PC-9 (cell line): ENCODE data around the gene TMEM161A.

Experiments used
- EZH2 ChIP-seq: fragments of 200-600 bp; sonication (generic); IDR thresholded peaks from 2 replicates; pipeline ENCODE4 v1.8.0; 2017; ENCODE audit warnings: antibody characterized with exemption, low read depth
- TF ChIP-seq, protein P1 (sequence below): fragments of 200-600 bp; sonication (generic); conservative IDR thresholded peaks from 2 replicates; pipeline ENCODE4 v1.6.1; 2017; ENCODE audit warnings: mixed run types, antibody characterized with exemption, mild to moderate bottlenecking, moderate library complexity

DNA sequence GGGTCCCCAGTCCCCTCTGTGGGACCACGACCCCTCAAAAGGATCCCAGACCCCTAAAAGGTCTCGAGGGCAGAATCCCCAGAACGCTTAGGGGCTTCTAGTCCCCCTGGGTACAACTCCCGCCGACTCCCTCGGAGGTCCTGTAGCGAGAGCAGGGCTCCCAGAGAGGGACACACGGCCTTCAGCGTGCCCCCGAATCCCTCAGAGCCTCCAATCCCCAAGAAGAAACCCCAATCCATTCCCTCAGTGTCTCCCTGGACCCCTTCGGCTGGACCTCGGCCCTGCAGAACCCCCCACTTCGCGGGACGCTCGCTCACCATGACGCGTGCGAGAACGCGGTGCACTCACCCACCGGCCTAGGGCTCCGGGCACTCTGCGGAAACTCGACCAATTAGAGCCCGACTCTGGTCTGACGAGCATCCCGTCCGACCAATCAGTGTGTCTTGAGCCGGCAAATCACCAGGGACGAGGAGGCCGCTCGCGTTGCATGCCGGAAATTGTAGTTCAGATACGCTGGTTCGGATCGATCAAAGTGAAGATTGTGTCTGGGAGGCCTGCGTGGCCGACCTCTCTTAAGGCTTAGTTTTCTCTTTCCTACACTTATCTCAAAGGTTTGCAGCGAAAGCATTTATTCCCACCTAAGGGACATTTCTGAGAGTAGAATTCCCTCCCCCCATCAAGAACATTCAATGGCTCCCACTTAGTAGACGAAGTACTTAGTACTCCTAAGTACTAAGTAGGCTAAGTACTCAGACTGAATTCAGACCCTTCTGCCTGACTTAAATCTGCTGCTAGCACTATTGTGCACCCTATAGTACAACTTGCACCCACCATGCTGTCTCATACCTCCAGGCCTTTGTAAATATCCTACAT, at the start of gene TMEM161A:
- TF ChIP-seq, protein P1, sequence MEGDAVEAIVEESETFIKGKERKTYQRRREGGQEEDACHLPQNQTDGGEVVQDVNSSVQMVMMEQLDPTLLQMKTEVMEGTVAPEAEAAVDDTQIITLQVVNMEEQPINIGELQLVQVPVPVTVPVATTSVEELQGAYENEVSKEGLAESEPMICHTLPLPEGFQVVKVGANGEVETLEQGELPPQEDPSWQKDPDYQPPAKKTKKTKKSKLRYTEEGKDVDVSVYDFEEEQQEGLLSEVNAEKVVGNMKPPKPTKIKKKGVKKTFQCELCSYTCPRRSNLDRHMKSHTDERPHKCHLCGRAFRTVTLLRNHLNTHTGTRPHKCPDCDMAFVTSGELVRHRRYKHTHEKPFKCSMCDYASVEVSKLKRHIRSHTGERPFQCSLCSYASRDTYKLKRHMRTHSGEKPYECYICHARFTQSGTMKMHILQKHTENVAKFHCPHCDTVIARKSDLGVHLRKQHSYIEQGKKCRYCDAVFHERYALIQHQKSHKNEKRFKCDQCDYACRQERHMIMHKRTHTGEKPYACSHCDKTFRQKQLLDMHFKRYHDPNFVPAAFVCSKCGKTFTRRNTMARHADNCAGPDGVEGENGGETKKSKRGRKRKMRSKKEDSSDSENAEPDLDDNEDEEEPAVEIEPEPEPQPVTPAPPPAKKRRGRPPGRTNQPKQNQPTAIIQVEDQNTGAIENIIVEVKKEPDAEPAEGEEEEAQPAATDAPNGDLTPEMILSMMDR: no peak
- no peak for TF ChIP-seq EZH2
